ENCODE data around the gene WFIKKN2. TPM values are rescaled to one million over a fixed set of nuclear protein-coding genes. Genes with fewer than 3 reads are reported as not detected.
"Not testable (repeated sequence)": the region's sequence is repeated elsewhere in the genome, so short reads cannot be mapped to it uniquely, and the experiment has no call there.

Gene WFIKKN2
- total and polyA plus RNA-seq, 2 of the 8 experiments (the other 6 are each of a cell fraction or from before 2014, with no cell fraction given): 0.07 to 0.30 TPM

- not testable (repeated sequence) for H4K8ac ChIP-seq (ENCODE audit: extremely low read depth, insufficient read depth, low read length); H4K20me1 ChIP-seq (replicated peaks in 1 of 2; ENCODE audit: control insufficient read depth in 1 of 2, insufficient read depth in 2 of 2, low read length in 2 of 2); H3K27ac ChIP-seq (ENCODE audit: low read depth, low read length); H3K14ac ChIP-seq (ENCODE audit: insufficient read length); H2AK5ac ChIP-seq (ENCODE audit: low read depth, low read length); H2BK20ac ChIP-seq (ENCODE audit: low read length); H2BK15ac ChIP-seq (ENCODE audit: low read length); H3K18ac ChIP-seq (ENCODE audit: extremely low read depth, low read length); H3K4me2 ChIP-seq (ENCODE audit: insufficient read depth in 1 of 2, low read depth in 2 of 2, low read length in 2 of 2); H3K4me1 ChIP-seq (replicated peaks in 1 of 4; ENCODE audit: control insufficient read depth in 3 of 4, insufficient read depth in 4 of 4, low read length in 3 of 4); H2BK12ac ChIP-seq (ENCODE audit: low read depth, low read length); H3K79me2 ChIP-seq (ENCODE audit: control insufficient read depth in 1 of 2, insufficient read depth in 2 of 2, low read length in 2 of 2); H3K23me2 ChIP-seq (ENCODE audit: low read depth, low read length); H4K91ac ChIP-seq (replicated peaks; ENCODE audit: insufficient read length, low read length); H3K79me1 ChIP-seq (ENCODE audit: low read depth, low read length); H3K27me3 ChIP-seq (replicated peaks in 1 of 4; ENCODE audit: control insufficient read depth in 3 of 4, extremely low read depth in 1 of 4, insufficient read depth in 3 of 4, low read length in 3 of 4); H2AFZ ChIP-seq (ENCODE audit: low read length); FAIRE-seq; H3K36me3 ChIP-seq (ENCODE audit: control insufficient read depth in 2 of 4, insufficient read depth in 4 of 4, low read length in 3 of 4); H3K23ac ChIP-seq (ENCODE audit: insufficient read length); H2BK120ac ChIP-seq (replicated peaks; ENCODE audit: low read depth, low read length); H3K4ac ChIP-seq (replicated peaks; ENCODE audit: insufficient read length, low read depth, low read length); H3K4me3 ChIP-seq (ENCODE audit: extremely low read depth in 1 of 4, insufficient read depth in 2 of 4, low read depth in 3 of 4, low read length in 4 of 4); H3K9ac ChIP-seq (replicated peaks in 1 of 4; ENCODE audit: extremely low read depth in 1 of 4, low read depth in 3 of 4, low read length in 3 of 4); H3K56ac ChIP-seq (replicated peaks; ENCODE audit: insufficient read length, low read depth, low read length); DNase-seq (ENCODE audit: low read depth in 1 of 2, low spot score in 2 of 2); H3K9me3 ChIP-seq (ENCODE audit: insufficient read depth in 2 of 2, low read depth in 1 of 2, low read length in 1 of 2); H4K5ac ChIP-seq (ENCODE audit: insufficient read length, low read depth, low read length)
- ChIA-PET POLR2A (ENCODE audit: partially characterized antibody) (interaction anchor here (2.1 kb wide), 1 partner anchor 61 kb away, joined by 8 read pairs; the partner anchor contains the start of gene TOB1), CTCF (ENCODE audit: partially characterized antibody) (interaction anchor here (0.8 to 3.8 kb wide), 6 partner anchors 13 to 35 kb away, joined by 3 to 41 read pairs (median 22); no protein-coding TSS in a partner anchor)
- 94% methylated on average over 12 of the region's 13 CpGs; no CpG with 5 or more reads in 1 of the 2 experiments for whole genome bisulfite sequencing, 2 experiments (ENCODE audit: extremely low coverage in 1 of 2, insufficient coverage in 1 of 2, insufficient read length in 1 of 2, insufficient replicate concordance in 2 of 2, low coverage in 1 of 2, low lambda C conversion rate in 2 of 2, missing lambda C conversion rate in 1 of 2)
- 0 out of 2 replicates have a peak overlapping the region, but pooled peaks have one; percentile 56 for H2BK5ac ChIP-seq (ENCODE audit: low read depth, low read length)
These were observed 30.5 kb upstream of the WFIKKN2 start for GRCh38 chr17:50804749-50805475.

Data from H1 (cell line).